SU-DHL-6 (cell line): ENCODE measurements around the gene NSD1.

Source experiments
- H2AFZ ChIP-seq: fragments of 200-600 bp; sonication (generic); 2 replicates; pipeline ENCODE4 v1.6.1; 2014; ENCODE audit warnings: low read depth, mild to moderate bottlenecking, moderate library complexity, mixed read lengths, antibody characterized with exemption, low read length; ENCODE audit not compliant: severe bottlenecking
- H3F3A ChIP-seq: fragments of 200-600 bp; shearing (Covaris generic); 2 replicates; pipeline ENCODE4 v1.6.0; 2016; ENCODE audit warnings: antibody characterized with exemption, mild to moderate bottlenecking; ENCODE audit not compliant: insufficient read depth
- H3K27ac ChIP-seq: fragments of 200-600 bp; sonication (generic); 2 replicates; pipeline ENCODE4 v1.5.1; 2016; ENCODE audit warnings: low read depth, mild to moderate bottlenecking, low read length, moderate library complexity, mixed read lengths
- H3K27me3 ChIP-seq: fragments of 200-600 bp; sonication (generic), shearing (Covaris generic); 2 replicates; pipeline ENCODE4 v1.6.0; 2014; ENCODE audit warnings: mild to moderate bottlenecking, low read length
- H3K36me3 ChIP-seq: fragments of 200-600 bp; sonication (generic); 2 replicates; pipeline ENCODE4 v1.6.1; 2014; ENCODE audit warnings: mild to moderate bottlenecking, low read length, mixed read lengths
- H3K4me2 ChIP-seq: fragments of 300-600, 200-600 bp; shearing (Covaris generic), sonication (generic); 2 replicates; pipeline ENCODE4 v1.6.0; 2014; ENCODE audit warnings: low read length, low read depth, mild to moderate bottlenecking; ENCODE audit not compliant: poor library complexity, severe bottlenecking
- H3K4me3 ChIP-seq: fragments of 200-600 bp; sonication (generic); 2 replicates; pipeline ENCODE4 v1.5.1; 2014; ENCODE audit warnings: antibody characterized with exemption, low read length, mild to moderate bottlenecking, mixed read lengths; ENCODE audit not compliant: insufficient read depth, poor library complexity, severe bottlenecking
- H3K79me2 ChIP-seq: fragments of 200-600 bp; sonication (generic); 2 replicates; pipeline ENCODE4 v1.6.1; 2014; ENCODE audit warnings: mild to moderate bottlenecking, low read length, moderate library complexity; ENCODE audit not compliant: insufficient read depth
- H3K9ac ChIP-seq: fragments of 200-600 bp; sonication (generic); 2 replicates; pipeline ENCODE4 v1.7.0; 2014; ENCODE audit warnings: mild to moderate bottlenecking, low read length
- H3K9me2 ChIP-seq: fragments of 200-600 bp; sonication (generic); replicated peaks from 2 replicates; pipeline ENCODE4 v1.6.1; 2014; ENCODE audit warnings: low read length; ENCODE audit not compliant: insufficient read depth
- H3K9me3 ChIP-seq: fragments of 200-600 bp; sonication (generic); 2 replicates; pipeline ENCODE4 v1.6.1; 2014; ENCODE audit warnings: low read length, mixed read lengths; ENCODE audit not compliant: insufficient read depth
- H4K20me1 ChIP-seq: fragments of 200-600 bp; sonication (generic); 2 replicates; pipeline ENCODE4 v1.6.1; 2014; ENCODE audit warnings: low read depth, mild to moderate bottlenecking, antibody characterized with exemption, low read length, moderate library complexity, mixed read lengths
- EZH2phosphoT487 ChIP-seq: fragments of 200-600 bp; sonication (generic), shearing (Covaris generic); conservative IDR thresholded peaks from 2 replicates; pipeline ENCODE4 v1.6.1; 2018; ENCODE audit warnings: mild to moderate bottlenecking, antibody characterized with exemption, low read length, moderate library complexity, mixed read lengths
- TF ChIP-seq, protein P1 (sequence below): fragments of 200-600 bp; sonication (generic); IDR thresholded peaks from one replicate; pipeline ENCODE4 v1.5.1; 2017; ENCODE audit warnings: antibody characterized with exemption, mild to moderate bottlenecking, low read length, moderate library complexity; ENCODE audit not compliant: insufficient read depth, poor library complexity, severe bottlenecking

Gene NSD1

DNA sequence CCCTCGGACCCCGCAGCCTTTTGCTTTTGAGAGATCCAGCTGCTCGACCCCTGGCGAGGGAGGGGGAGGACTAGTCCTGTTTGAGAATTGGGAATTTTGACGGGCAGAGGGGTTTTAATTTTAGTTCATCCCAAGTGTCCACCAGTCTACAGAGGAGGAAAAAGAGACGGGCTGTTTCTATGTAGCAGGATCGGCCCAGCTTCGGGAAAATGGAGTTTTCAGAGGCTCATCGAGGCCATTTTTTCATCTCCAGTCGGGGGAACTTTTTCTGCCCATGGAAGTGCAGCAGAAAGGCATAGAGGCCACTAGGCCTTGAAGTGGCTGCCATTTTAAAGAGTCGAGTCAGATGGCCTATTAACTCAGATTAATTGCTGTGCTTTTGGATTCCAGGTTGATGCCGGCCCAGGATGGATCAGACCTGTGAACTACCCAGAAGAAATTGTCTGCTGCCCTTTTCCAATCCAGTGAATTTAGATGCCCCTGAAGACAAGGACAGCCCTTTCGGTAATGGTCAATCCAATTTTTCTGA, 1.2 kb downstream of the NSD1 start:
- Histone ChIP-seq H3K27me3 (no peaks in the 10 kb centered on the region), H3K36me3 (peaks cover 23% of the 10 kb centered on the region), H4K20me1 (no peaks in the 10 kb centered on the region), H2AFZ (no peak overlapping the region), H3K4me3 (peak overlapping the region; percentile 73), H3K27ac (peak overlapping the region; percentile 86), H3F3A (peaks cover 55% of the 10 kb centered on the region), H3K9me2 (no peaks in the 10 kb centered on the region), H3K79me2 (peaks cover 54% of the 10 kb centered on the region), H3K9ac (peak overlapping the region; percentile 90), H3K4me2 (peak overlapping the region; percentile 89), H3K9me3 (no peaks in the 10 kb centered on the region)
- TF ChIP-seq, protein P1, sequence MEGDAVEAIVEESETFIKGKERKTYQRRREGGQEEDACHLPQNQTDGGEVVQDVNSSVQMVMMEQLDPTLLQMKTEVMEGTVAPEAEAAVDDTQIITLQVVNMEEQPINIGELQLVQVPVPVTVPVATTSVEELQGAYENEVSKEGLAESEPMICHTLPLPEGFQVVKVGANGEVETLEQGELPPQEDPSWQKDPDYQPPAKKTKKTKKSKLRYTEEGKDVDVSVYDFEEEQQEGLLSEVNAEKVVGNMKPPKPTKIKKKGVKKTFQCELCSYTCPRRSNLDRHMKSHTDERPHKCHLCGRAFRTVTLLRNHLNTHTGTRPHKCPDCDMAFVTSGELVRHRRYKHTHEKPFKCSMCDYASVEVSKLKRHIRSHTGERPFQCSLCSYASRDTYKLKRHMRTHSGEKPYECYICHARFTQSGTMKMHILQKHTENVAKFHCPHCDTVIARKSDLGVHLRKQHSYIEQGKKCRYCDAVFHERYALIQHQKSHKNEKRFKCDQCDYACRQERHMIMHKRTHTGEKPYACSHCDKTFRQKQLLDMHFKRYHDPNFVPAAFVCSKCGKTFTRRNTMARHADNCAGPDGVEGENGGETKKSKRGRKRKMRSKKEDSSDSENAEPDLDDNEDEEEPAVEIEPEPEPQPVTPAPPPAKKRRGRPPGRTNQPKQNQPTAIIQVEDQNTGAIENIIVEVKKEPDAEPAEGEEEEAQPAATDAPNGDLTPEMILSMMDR, result no peak
- TF ChIP-seq EZH2phosphoT487, result no peak

DNA sequence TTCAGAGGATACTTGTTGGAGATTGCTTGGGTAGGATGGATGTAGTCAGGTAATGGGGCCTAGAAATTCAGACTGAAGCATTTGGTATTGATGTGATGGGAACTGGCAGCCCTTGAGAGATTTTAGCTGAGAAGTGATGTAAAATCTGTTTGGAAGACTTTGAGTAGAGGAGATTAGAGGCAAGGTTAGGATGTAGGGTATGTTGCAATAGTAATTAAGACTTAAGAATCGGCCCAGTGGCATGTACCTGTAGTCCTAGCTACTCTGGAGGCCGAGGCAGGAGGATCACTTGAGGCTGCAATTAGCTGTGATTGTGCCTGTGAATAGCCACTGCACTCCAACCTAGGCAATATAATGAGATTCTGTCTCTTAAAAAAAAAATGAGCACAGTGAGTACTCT, 6.7 kb downstream of the NSD1 start:
- H3K27ac ChIP-seq, result peak overlapping the region; percentile 86
- peaks cover 49% of the 10 kb centered on the region for H3K36me3 ChIP-seq
- H3K4me2 ChIP-seq, result peak overlapping the region; percentile 89

DNA sequence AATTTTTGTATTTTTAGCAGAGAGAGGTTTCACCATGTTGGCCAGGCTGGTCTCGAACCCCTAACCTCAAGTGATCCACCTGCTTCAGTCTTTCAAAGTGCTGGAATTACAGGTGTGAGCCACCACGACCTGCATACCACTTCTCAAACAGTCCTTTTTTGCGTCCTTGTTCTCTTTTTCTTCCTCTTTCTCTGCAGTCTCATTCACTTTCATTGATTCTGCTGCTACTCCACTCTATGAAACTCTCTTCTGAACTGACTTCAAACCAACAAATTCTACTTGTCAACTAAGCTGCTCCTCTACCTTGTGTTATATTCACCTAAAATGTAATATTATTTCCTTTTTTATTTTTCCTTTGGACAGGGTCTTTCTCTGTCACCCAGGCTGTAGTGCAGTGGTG, 7.9 kb downstream of the NSD1 start:
- H4K20me1 ChIP-seq, result no peaks in the 10 kb centered on the region

More for the DNA sequence above, 6.7 kb downstream of the NSD1 start:
- H3K9ac ChIP-seq, result peak overlapping the region; percentile 17; the same call in 1 of the 2 replicates
- H3K4me3 ChIP-seq, result no peak overlapping the region
- TF ChIP-seq, protein P1, result no peak
- no peak for TF ChIP-seq EZH2phosphoT487
- peaks cover 74% of the 10 kb centered on the region for H3F3A ChIP-seq
- peaks cover 97% of the 10 kb centered on the region for H3K79me2 ChIP-seq
- no peaks in the 10 kb centered on the region for H3K9me2 ChIP-seq
- no peak overlapping the region for H2AFZ ChIP-seq
- H3K27me3 ChIP-seq, result no peaks in the 10 kb centered on the region
- no peaks in the 10 kb centered on the region for H3K9me3 ChIP-seq
- no peaks in the 10 kb centered on the region for H4K20me1 ChIP-seq

More for the DNA sequence above, 7.9 kb downstream of the NSD1 start:
- TF ChIP-seq, protein P1, result no peak
- no peak for TF ChIP-seq EZH2phosphoT487
- Histone ChIP-seq H3K36me3 (peaks cover 41% of the 10 kb centered on the region), H2AFZ (no peak overlapping the region), H3K27me3 (no peaks in the 10 kb centered on the region), H3F3A (peaks cover 62% of the 10 kb centered on the region), H3K4me3 (no peak overlapping the region), H3K9me3 (no peaks in the 10 kb centered on the region), H3K79me2 (peaks cover 97% of the 10 kb centered on the region), H3K9ac (no peak overlapping the region), H3K9me2 (no peaks in the 10 kb centered on the region), H3K4me2 (peak overlapping the region; percentile 33), H3K27ac (peak overlapping the region; percentile 69)
